ENCODE measurements around the gene SLMAP. TPM values are rescaled to one million over a fixed set of nuclear protein-coding genes. Genes with fewer than 3 reads are reported as not detected.
A peak's percentile ranks its signal among the peaks of the same experiment; 100 is the strongest.

Gene SLMAP
- polyA plus RNA-seq, 1 of the 3 experiments (the other 2 are of a cell fraction): 10.5 TPM

- ChIA-PET CTCF (interaction anchor here (0.7 to 1.4 kb wide), 2 partner anchors 55 to 85 kb away, joined by 3 to 4 read pairs; no protein-coding TSS in a partner anchor), POLR2A (no interaction called here)
- H3F3A ChIP-seq (replicated peaks; ENCODE audit: insufficient read depth): peaks cover 5% of the 10 kb centered on the region
- no peak overlapping the region for H3K4me3 ChIP-seq (ENCODE audit: low read depth in 2 of 2, low read length in 1 of 2)
- no peak for DNase-seq
- H3K27ac ChIP-seq (ENCODE audit: low read depth in 2 of 2, low read length in 1 of 2): no peak overlapping the region
- H3K27me3 ChIP-seq (ENCODE audit: insufficient read depth): no peaks in the 10 kb centered on the region
- no peaks in the 10 kb centered on the region for H4K20me1 ChIP-seq (ENCODE audit: insufficient read depth)
- H3K79me2 ChIP-seq (ENCODE audit: insufficient read depth): no peaks in the 10 kb centered on the region; the same call in 1 of the 2 replicates
- H3K9me2 ChIP-seq: no peaks in the 10 kb centered on the region
- TF ChIP-seq JUND (IDR thresholded peaks at IDR 0.05): 0 out of 2 replicates have a peak, but pooled peaks have one; percentile 5
- peak; percentile 20; the same call in 1 of the 2 replicates for TF ChIP-seq FOSL2 (IDR thresholded peaks at IDR 0.05; ENCODE audit: borderline replicate concordance, low read depth)
- no peak for TF ChIP-seq MEF2A (IDR thresholded peaks at IDR 0.05; ENCODE audit: borderline replicate concordance, low read depth)
- TF ChIP-seq SIN3A (IDR thresholded peaks at IDR 0.05; ENCODE audit: borderline replicate concordance, low read depth, low read length): no peak
- TF ChIP-seq FOXJ3 (CRISPR knock-in tag; IDR thresholded peaks at IDR 0.05): no peak
- no peak overlapping the region for H2AFZ ChIP-seq (ENCODE audit: low read depth)
- H3K9me3 ChIP-seq: 0 out of 2 replicates have a peak, but pooled peaks cover under 1% of the 10 kb centered on the region
- H3K36me3 ChIP-seq (replicated peaks in 1 of 2; ENCODE audit: control insufficient read depth in 1 of 2, insufficient read depth in 2 of 2, low read length in 1 of 2): peaks cover 14 to 46% of the 10 kb centered on the region in 2 experiments
- H3K9ac ChIP-seq: no peak overlapping the region
- H3K4me2 ChIP-seq: no peak overlapping the region
- no peaks in the 10 kb centered on the region; a peak in 2 of 4 replicates for H3K4me1 ChIP-seq (ENCODE audit: control insufficient read depth in 1 of 2, insufficient read depth in 2 of 2, low read depth in 1 of 2, low read length in 1 of 2)
- WGBS (ENCODE audit: low lambda C conversion rate): 71% methylated on average over 2 of the region's 2 CpGs
Observed at GRCh38 chr3:57911593-57911992, 155.5 kb downstream of the SLMAP start.

- Histone ChIP-seq H3K79me2 (ENCODE audit: insufficient read depth) (no peaks in the 10 kb centered on the region), H4K20me1 (ENCODE audit: insufficient read depth) (no peaks in the 10 kb centered on the region), H3K4me2 (no peak overlapping the region), H3K9ac (no peak overlapping the region), H3K4me1 (ENCODE audit: control insufficient read depth in 1 of 2, insufficient read depth in 2 of 2, low read depth in 1 of 2, low read length in 1 of 2) (no peaks in the 10 kb centered on the region), H3K27me3 (ENCODE audit: insufficient read depth) (no peaks in the 10 kb centered on the region), H3K4me3 (ENCODE audit: low read depth in 2 of 2, low read length in 1 of 2) (no peak overlapping the region), H3K36me3 (replicated peaks in 1 of 2; ENCODE audit: control insufficient read depth in 1 of 2, insufficient read depth in 2 of 2, low read length in 1 of 2) (peaks cover 15 to 30% of the 10 kb centered on the region in 2 experiments), H3F3A (replicated peaks; ENCODE audit: insufficient read depth) (peaks cover 4% of the 10 kb centered on the region), H3K9me2 (no peaks in the 10 kb centered on the region), H2AFZ (ENCODE audit: low read depth) (no peak overlapping the region), H3K27ac (ENCODE audit: low read depth in 2 of 2, low read length in 1 of 2) (peak overlapping the region; percentile 45 to 50; a peak in 2 of 4 replicates), H3K9me3 (0 out of 2 replicates have a peak, but pooled peaks cover 4% of the 10 kb centered on the region)
- POLR2A ChIA-PET: no interaction called here
- 78% methylated on average over 1 of the region's 1 CpG for WGBS (ENCODE audit: low lambda C conversion rate)
- TF ChIP-seq PBX3 (IDR thresholded peaks at IDR 0.05): no peak
- no peak for TF ChIP-seq USF2 (IDR thresholded peaks at IDR 0.05; ENCODE audit: borderline replicate concordance, low read depth, low read length)
- TF ChIP-seq NFIC (IDR thresholded peaks at IDR 0.05; ENCODE audit: borderline replicate concordance): no peak
- TF ChIP-seq JUND (IDR thresholded peaks at IDR 0.05): no peak
- TF ChIP-seq RAD21 (IDR thresholded peaks at IDR 0.05; ENCODE audit: low read length): no peak
- TF ChIP-seq POLR2AphosphoS5 (IDR thresholded peaks at IDR 0.05; ENCODE audit: low read depth, low read length): no peak
- no peak for DNase-seq
- CTCF ChIA-PET: no interaction called here
Observed at GRCh38 chr3:57917601-57918000, 161.5 kb downstream of the SLMAP start.

All from SK-N-SH (cell line).